GM12878 (cell line): Measurements from ENCODE around the gene SMIM35. TPM values are rescaled to one million over a fixed set of nuclear protein-coding genes. Genes with fewer than 3 reads are reported as not detected.

Experiments used
- ATAC-seq: fragments of 200-7000 bp; cut with Tn5 transposase; 3 replicates; pipeline ENCODE4 v1.9.1; 2020; ENCODE audit warnings: mild to moderate bottlenecking, moderate library complexity
- BruUV-seq: library from RNA; stranded (reverse); fragments of 400-500 nt; replicated peaks from 2 replicates; lab custom pipeline; 2021; lab: Mats Ljungman, UMichigan
- CTCF ChIA-PET: fragments of 300-600 bp; sonication (Branson Sonifier 250); formaldehyde crosslinking; extraction: SDS; loops from one replicate; lab custom pipeline; 2021; ENCODE audit warnings: inconsistent platforms; lab: Yijun Ruan, JAX
- POLR2A ChIA-PET: fragments of 350-600 bp; formaldehyde crosslinking; extraction: SDS; loops from one replicate; lab custom pipeline; 2021; ENCODE audit warnings: inconsistent platforms; lab: Charles Lee
- RAD21 ChIA-PET: fragments of 300-600 bp; sonication (Branson Sonifier 250); formaldehyde crosslinking; loops from one replicate; lab custom pipeline; 2023; ENCODE audit warnings: antibody characterized with exemption; ENCODE audit not compliant: unreplicated experiment; lab: Charles Lee
- SMC1A ChIA-PET: fragments of 300-600 bp; sonication (Branson Sonifier 250); formaldehyde crosslinking; loops from one replicate; lab custom pipeline; 2023; ENCODE audit not compliant: unreplicated experiment, uncharacterized antibody; lab: Charles Lee
- DNase-seq: peaks from one replicate; pipeline ENCODE4 v3.0.0-alpha.2; 2011; ENCODE audit warnings: low read depth, low spot score
- FAIRE-seq: peaks from 3 replicates; lab custom pipeline; 2011; peaks lifted over from hg19 to GRCh38; lab: Jason Lieb, UNC
- H2AFZ ChIP-seq: 2 replicates; pipeline ENCODE4 v1.6.0; 2011; ENCODE audit warnings: low read depth, low read length, control low read depth; ENCODE audit not compliant: control insufficient read depth
- H3K27ac ChIP-seq: 2 replicates; pipeline ENCODE4 v1.5.1; 2011; ENCODE audit warnings: control low read depth; ENCODE audit not compliant: control insufficient read depth, insufficient read depth
- H3K27me3 ChIP-seq, 2 experiments: replicated peaks in 1 of 2; 2 replicates each; pipeline versions ENCODE4 v1.6.0 to v1.6.1; 2011; ENCODE audit warnings: low read length in 1 of 2; ENCODE audit not compliant: control insufficient read depth in 2 of 2, insufficient read depth in 2 of 2
- H3K36me3 ChIP-seq, 2 experiments: 2 replicates each; pipeline ENCODE4 v1.5.1; 2011; ENCODE audit warnings: low read length in 1 of 2; ENCODE audit not compliant: control insufficient read depth in 2 of 2, insufficient read depth in 2 of 2
- H3K4me1 ChIP-seq: 2 replicates; pipeline ENCODE4 v1.6.1; 2011; ENCODE audit warnings: mild to moderate bottlenecking, low read length, moderate library complexity, mixed read lengths; ENCODE audit not compliant: control insufficient read depth, insufficient read depth
- H3K4me2 ChIP-seq: 2 replicates; pipeline ENCODE4 v1.6.0; 2011; ENCODE audit warnings: control low read depth; ENCODE audit not compliant: control insufficient read depth, insufficient read depth
- H3K4me3 ChIP-seq: fragments of 200-600 bp; sonication (generic); 2 replicates; pipeline ENCODE4 v1.5.1; 2016
- H3K79me2 ChIP-seq: 2 replicates; pipeline ENCODE4 v1.6.0; 2011; ENCODE audit warnings: low read length; ENCODE audit not compliant: control insufficient read depth, insufficient read depth
- H3K9ac ChIP-seq: 2 replicates; pipeline ENCODE4 v1.8.0; 2011; ENCODE audit warnings: low read length, control low read depth, mixed read lengths; ENCODE audit not compliant: control insufficient read depth, insufficient read depth
- H3K9me3 ChIP-seq: replicated peaks from 3 replicates; pipeline ENCODE4 v1.5.1; 2011; ENCODE audit warnings: mild to moderate bottlenecking, low read length; ENCODE audit not compliant: control insufficient read depth, insufficient read depth
- H4K20me1 ChIP-seq: 2 replicates; pipeline ENCODE4 v1.6.0; 2011; ENCODE audit not compliant: control insufficient read depth, insufficient read depth
- BCLAF1 ChIP-seq: fragments of 450-650 bp; IDR thresholded peaks from 2 replicates; pipeline ENCODE4 v1.6.1; 2017; ENCODE audit warnings: antibody characterized with exemption, mild to moderate bottlenecking, moderate library complexity
- BRCA1 ChIP-seq: IDR thresholded peaks from 2 replicates; pipeline ENCODE4 v1.6.1; 2011; ENCODE audit warnings: low read depth, low read length, improper control_type of control experiment
- GABPA ChIP-seq: IDR thresholded peaks from 2 replicates; pipeline ENCODE4 v1.6.1; 2014; ENCODE audit warnings: antibody characterized with exemption, low read depth, mild to moderate bottlenecking, inconsistent platforms
- JUNB ChIP-seq: IDR thresholded peaks from 2 replicates; pipeline ENCODE4 v1.6.1; 2016; ENCODE audit warnings: antibody characterized with exemption, mild to moderate bottlenecking
- KDM1A ChIP-seq: fragments of 200-600 bp; sonication (generic); IDR thresholded peaks from 2 replicates; pipeline ENCODE4 v1.6.1; 2016; ENCODE audit warnings: borderline replicate concordance
- LARP7 ChIP-seq: fragments of 450-650 bp; IDR thresholded peaks from 2 replicates; pipeline ENCODE4 v1.6.1; 2017; ENCODE audit warnings: mild to moderate bottlenecking
- MTA2 ChIP-seq: fragments of 450-650 bp; IDR thresholded peaks from 2 replicates; pipeline ENCODE4 v1.6.1; 2016; ENCODE audit warnings: low read depth, mild to moderate bottlenecking, moderate library complexity
- NKRF ChIP-seq: fragments of 450-650 bp; conservative IDR thresholded peaks from 2 replicates; pipeline ENCODE4 v1.6.1; 2017; ENCODE audit warnings: mild to moderate bottlenecking, moderate library complexity
- RFX5 ChIP-seq: IDR thresholded peaks from 2 replicates; pipeline ENCODE4 v1.6.1; 2011; ENCODE audit warnings: low read depth, low read length, improper control_type of control experiment
- SMARCA5 ChIP-seq: fragments of 450-650 bp; IDR thresholded peaks from 2 replicates; pipeline ENCODE4 v1.6.1; 2017; ENCODE audit warnings: mild to moderate bottlenecking
- YY1 ChIP-seq: IDR thresholded peaks from 2 replicates; pipeline ENCODE4 v1.6.1; 2011; ENCODE audit warnings: low read depth, mild to moderate bottlenecking, low read length
- ZBTB4 ChIP-seq: fragments of 450-650 bp; formaldehyde crosslinking; IDR thresholded peaks from 2 replicates; pipeline ENCODE4 v1.4.0; 2022; ENCODE audit warnings: mild to moderate bottlenecking, moderate library complexity
- WGBS: methylation state at CpG from one replicate; pipeline ENCODE4 v1.1.6; 2016; ENCODE audit warnings: low lambda C conversion rate; ENCODE audit not compliant: insufficient replicate concordance, insufficient coverage; ENCODE audit errors: missing lambda C conversion rate; 5-methylcytosine and 5-hydroxymethylcytosine counted together
- in situ Hi-C: fragments of 300-500 bp; cut with MboI; formaldehyde crosslinking; loops from 9 replicates; pipeline ENCODE4 v1.14.3; 2018; ENCODE audit warnings: mixed read lengths
- intact Hi-C: fragments of 100-400 bp; cut with micrococcal nuclease; formaldehyde crosslinking; loops from one replicate; pipeline ENCODE4 v1.14.2; 2022; ENCODE audit not compliant: unreplicated experiment
- polyA plus RNA-seq, 11 experiments: library from polyadenylated mRNA; depleted of rRNA in 4 of 11; unstranded in 6 of 11; stranded (reverse) in 5 of 11; fragments of >200 nt; fragmentation: Nextera tagmentation in 4 of 11; fragmentation: Illumina TruSeq in 1 of 11; extraction: Ambion mirVana in 4 of 11; extraction: Trizol in 1 of 11; gene quantifications; 1 replicate in 1 of 11; 2 replicates in 10 of 11; pipeline versions ENCODE4 v1.2.1 to v1.2.3, GENCODE V29; 2011 to 2016; ENCODE audit warnings: inconsistent platforms in 2 of 11, missing spikeins in 2 of 11, low read depth in 1 of 11
- total RNA-seq, 4 experiments: library from RNA; depleted of rRNA in 3 of 4; stranded (reverse); fragments of >200 nt in 3 of 4; fragmentation: Illumina TruSeq in 1 of 4; extraction: Trizol in 1 of 4; gene quantifications; 2 replicates each; pipeline versions ENCODE4 v1.2.1 to v1.2.3, GENCODE V29; 2013 to 2021

SMIM35 gene
- total and polyA plus RNA-seq, 10 of the 15 experiments (the other 5 are each of a cell fraction or from before 2014, with no cell fraction given): 0.02 to 1.1 (median 0.05) TPM; not detected in 5

- TF ChIP-seq ZBTB4 (CRISPR knock-in tag) (no peak), KDM1A (no peak)
These were observed 81.3 kb downstream of the SMIM35 start (continued) for GRCh38 chr11:118005224-118006152.

GRCh38 chr11:118004543-118005223, 82.1 kb downstream of the SMIM35 start:
- in situ Hi-C loops: no loop called here
- ChIA-PET SMC1A (interaction anchor here (0.9 to 19.0 kb wide), 4 partner anchors 11 to 48 kb away, joined by 3 to 280 read pairs (median 10); partner anchors contain the start of gene IL10RA), RAD21 (interaction anchor here (1.0 to 3.2 kb wide), 3 partner anchors 19 to 58 kb away, joined by 5 to 21 read pairs (median 6); partner anchors contain the start of gene IL10RA), CTCF (interaction anchor here (8.0 kb wide), 1 partner anchor 17 kb away, joined by 49 read pairs; the partner anchor contains the start of gene IL10RA)
- no TSS peak for BruUV-seq
- Histone ChIP-seq H3K9ac (no peak overlapping the region), H3K9me3 (no peaks in the 10 kb centered on the region; the same call in 2 of the 3 replicates), H3K79me2 (no peaks in the 10 kb centered on the region)
- no peak for FAIRE-seq
- TF ChIP-seq LARP7: no peak
- no peak for TF ChIP-seq YY1
- TF ChIP-seq BCLAF1: no peak
- no peak for TF ChIP-seq JUNB
- no peak for TF ChIP-seq RFX5
- no peak for TF ChIP-seq SMARCA5
- no peak for TF ChIP-seq MTA2
- TF ChIP-seq NKRF: no peak
- no peak for TF ChIP-seq BRCA1
- TF ChIP-seq GABPA: no peak
- TF ChIP-seq, all 136 proteins: peak for 0
- H3K27ac ChIP-seq: no peak overlapping the region
- no peak for DNase-seq
- peaks cover 1 to 5% of the 10 kb centered on the region in 2 experiments; a peak in 2 of 4 replicates for H3K36me3 ChIP-seq
- H3K4me2 ChIP-seq: no peak overlapping the region
- WGBS: 98% methylated on average over 7 of the region's 7 CpGs
- ATAC-seq: no peak
- peaks cover 72% of the 10 kb centered on the region for H3K4me1 ChIP-seq
- intact Hi-C loops: no loop called here
- POLR2A ChIA-PET: interaction anchor here (0.8 to 4.3 kb wide), 4 partner anchors 11 to 38 kb away, joined by 3 to 20 read pairs (median 4); partner anchors contain the start of gene IL10RA
- no peak overlapping the region for H2AFZ ChIP-seq
- no peaks in the 10 kb centered on the region for H4K20me1 ChIP-seq
- H3K4me3 ChIP-seq: no peak overlapping the region
- no peaks in the 10 kb centered on the region for H3K27me3 ChIP-seq
